Measurements from ENCODE around the gene PELI1. TPM values are rescaled to one million over a fixed set of nuclear protein-coding genes. Genes with fewer than 3 reads are reported as not detected.
A peak's percentile ranks its signal among the peaks of the same experiment; 100 is the strongest.

Gene PELI1
- total RNA-seq, 1 experiment from 2014 or later, result 2.6 TPM

DNA sequence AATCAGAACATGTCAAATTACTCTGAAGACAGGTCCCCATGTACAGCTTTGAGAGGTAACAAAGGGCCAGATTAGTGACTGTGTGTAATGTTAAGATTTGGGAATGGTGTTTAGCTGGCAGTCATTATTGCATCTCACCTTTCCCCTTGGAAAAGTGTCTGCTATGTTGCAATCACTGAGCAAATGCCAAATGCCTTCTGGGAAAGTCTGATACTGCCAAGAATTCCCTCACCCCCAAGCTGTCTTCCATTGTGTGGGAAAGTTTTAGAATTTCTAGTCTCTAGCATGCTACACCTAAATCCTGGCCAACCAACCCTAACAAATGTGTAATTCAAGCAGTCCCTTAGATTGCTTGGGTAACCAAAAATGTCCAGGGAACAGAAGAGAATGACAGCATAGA lies 13.6 kb upstream of the PELI1 start:
- peak; percentile 6 for DNase-seq (ENCODE audit: low read depth)

DNA sequence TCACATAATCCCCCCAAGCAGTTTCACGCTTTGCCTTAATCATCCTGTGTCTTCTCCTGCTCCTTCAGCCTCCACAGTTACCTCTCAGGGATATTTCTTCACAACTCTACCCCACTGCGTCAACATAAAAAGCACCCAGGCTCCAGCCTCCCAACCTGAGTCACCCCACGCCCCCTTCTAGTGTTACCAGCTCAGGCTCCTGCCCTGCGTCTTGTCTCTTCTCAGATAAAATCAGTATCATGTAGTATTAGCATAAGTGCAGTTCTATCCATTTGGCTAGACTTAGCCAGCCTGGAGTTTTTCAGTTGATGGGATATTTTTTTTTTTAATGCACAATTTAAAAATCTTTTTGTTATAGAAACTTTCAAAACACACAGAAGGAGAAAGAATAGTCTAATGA lies 9.6 kb upstream of the PELI1 start:
- no peak for DNase-seq (ENCODE audit: low read depth)

DNA sequence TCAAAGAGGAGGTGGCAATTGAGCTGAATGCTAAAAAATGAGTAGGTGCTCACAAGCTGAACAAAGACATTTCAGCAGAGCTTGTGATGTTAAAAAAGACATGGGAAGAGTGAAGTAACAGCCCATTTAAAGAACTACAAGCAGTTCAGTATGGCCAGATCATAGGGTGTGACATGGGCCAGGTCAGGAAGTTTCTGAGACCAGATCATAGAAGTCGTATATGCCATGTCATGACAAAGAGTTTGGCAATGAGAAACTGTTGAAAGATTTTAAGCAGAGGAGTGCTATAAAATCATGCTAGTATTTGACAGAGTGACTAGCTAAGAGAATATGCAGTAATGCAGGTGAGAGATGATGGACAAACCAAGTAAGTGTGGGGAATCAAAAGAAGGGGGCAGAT lies 7.3 kb upstream of the PELI1 start:
- no peak for DNase-seq (ENCODE audit: low read depth)

DNA sequence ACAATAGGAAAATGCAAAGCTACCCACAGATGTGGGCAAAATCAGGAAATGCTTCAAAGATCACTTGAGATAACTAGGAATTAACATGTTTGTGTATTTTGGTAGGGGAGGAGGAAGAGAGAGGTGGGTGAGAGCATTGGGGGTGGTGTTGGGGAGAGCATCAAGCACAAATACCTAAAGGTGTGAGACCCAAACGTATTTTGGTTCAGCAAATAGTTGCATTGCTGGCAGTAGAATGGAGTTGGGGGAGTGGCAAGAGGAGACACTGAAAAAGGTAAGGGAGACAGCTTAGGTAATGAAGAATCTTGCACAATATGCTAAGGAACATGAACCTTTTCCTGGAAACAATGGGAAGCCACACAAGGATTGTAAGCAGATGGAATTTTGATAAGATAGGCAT lies 1.5 kb upstream of the PELI1 start:
- no peak for DNase-seq (ENCODE audit: low read depth)

DNA sequence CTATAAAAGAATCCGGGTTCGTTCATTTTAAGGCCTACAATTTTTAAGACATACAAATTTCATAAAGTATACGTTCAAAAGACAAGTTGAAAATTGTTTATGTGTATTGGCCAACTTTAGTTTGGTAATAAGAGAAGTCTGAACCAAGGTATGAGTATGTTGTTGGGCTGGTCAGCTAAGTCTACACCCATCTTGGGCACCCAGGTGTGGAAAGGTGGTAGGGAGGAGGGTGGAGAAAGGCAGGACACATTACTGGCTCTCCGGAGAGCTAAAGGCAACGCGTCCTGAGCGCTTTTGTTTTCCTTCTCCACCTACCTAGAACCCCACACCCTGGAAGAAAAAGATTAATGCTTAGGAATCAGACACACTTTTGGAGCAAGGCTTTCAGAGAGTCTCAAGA lies 899 bp upstream of the PELI1 start:
- DNase-seq (ENCODE audit: low read depth), result no peak

DNA sequence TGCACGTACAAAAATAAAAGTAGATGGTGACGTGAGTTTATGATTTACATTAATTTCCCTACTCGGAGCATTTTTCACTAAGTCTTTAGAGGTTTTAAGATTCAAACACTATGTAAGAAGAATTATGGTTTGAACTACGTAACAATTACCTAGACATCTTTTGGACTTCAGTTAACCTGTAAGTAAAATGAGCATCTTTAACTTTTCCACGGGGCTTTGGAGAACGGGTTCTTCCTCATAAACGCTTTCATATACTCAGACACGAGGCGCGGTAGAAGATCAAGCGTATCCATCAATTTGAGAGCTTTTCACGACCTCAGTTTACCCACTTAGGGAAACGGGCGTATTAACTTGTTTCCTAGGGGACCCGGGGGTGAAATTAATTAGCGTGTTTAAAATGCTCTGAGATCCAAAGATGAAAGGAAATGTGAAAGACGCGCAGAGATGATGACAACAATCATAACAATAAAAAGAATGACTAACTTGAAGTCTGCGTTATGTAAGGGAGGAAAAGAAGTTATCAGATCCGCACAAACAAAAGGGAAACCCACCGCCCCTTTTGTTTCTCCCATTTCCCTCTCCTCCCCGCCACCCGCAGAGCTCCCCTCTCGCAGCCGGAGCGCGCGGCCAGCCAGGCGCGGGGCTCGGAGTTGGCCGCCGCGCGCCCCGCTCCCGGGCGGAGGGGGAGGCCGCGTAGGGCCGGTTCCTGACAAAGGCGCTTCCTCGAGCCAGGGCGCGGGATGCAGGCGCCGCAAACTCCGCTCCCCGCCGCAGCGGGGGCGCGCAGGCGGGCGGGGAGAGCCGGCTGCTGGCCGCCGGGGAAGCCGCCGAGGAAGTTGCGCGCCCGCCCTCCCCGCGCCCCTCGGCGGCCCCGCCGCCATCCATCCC lies 807 bp downstream of the PELI1 start:
- peak; percentile 34 for DNase-seq (ENCODE audit: low read depth)

DNA sequence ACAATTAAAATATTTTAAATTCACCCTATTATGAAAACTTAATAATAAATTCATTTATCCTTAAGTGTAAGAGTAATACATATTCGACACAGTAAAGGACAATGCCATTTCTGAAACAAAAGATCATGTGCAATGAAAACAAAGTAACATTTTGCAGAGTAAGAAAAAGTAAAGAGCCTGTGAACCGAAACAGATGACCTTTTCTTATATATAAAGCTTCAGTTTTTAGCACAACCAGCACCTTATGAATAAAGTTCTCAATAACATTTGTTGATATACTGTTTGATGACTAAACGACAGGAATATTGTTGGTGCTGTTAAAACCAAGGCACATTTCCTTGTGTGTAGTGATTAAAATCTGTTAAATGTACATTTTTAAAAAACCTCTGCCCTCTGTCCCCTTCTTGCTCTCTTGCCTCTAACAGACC lies 1.5 kb downstream of the PELI1 start:
- no peak for DNase-seq (ENCODE audit: low read depth)

DNA sequence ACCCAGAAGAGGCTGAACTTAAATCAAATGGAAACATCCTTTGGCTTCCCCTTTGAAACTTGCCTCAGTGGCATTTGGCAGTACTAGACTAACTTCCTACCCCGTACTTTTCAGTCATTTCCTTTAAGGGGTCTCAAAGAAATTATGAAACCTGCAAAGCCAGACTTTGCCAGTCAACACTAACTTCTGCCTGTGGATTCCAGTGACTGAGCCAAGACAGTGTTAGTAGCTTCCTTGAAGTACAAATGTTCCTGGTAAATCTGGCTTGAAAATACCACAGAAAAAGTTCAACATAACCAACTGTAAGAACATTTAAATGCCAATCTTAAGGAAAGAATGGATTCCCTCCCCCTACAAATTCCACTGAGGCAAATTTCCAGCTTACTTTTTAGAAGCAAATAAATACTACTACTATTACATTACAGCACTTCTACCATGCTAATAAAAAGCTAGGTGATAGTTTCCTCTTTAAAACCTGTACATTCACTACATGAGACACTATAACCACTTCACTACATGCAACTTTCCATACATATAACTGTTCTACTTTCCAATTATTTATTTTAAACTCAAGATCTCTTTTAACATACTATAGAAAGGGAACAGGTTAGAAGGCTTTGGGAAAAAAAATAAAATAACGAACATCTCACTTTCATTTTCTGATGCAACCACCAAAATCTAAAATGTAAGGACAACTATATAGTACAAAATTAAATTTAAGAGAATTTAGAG lies 2.4 kb downstream of the PELI1 start:
- no peak for DNase-seq (ENCODE audit: low read depth)

DNA sequence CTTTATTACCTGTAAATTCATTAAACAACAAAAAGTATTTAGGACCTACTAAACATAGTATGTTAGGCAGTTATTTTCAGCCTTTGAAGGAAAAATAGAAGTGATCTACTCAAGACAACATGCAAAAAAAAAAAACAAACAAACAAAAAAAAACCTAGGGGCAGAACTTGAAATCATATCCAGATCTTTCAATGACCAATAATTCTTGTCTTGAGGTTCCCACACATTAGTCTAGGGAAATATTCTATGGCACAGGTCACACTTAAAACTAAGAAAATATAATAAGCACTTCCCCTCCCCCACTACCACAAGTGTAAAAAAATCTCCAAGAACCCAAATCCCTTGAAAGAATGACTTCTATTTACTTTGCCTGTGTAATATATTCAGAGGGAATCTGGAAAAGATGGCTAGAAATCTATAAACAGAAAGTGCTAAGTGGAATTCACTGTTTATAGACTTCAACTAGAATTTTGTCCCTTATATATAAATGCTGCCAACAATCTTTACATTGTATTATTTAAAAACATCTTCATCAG lies 3.5 kb downstream of the PELI1 start:
- no peak for DNase-seq (ENCODE audit: low read depth)

DNA sequence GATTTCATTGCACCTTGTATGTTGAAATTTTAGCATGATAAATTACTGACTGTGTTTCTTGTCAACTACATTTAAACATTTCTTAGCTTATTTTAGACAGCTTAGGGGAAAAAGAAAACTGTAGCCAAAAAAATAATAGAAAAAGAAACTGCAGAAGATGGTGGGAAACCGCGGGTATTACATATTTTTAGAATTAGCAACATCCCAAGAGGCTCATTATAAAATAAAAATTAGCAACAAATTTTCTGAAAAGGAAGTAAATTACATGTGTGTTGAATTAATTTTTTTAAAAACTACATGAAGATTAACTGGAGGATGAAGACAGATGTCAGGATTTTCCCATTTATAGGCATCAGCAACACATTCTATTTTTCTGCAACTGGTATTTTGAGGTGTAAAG lies 4.3 kb downstream of the PELI1 start:
- DNase-seq (ENCODE audit: low read depth), result no peak

DNA sequence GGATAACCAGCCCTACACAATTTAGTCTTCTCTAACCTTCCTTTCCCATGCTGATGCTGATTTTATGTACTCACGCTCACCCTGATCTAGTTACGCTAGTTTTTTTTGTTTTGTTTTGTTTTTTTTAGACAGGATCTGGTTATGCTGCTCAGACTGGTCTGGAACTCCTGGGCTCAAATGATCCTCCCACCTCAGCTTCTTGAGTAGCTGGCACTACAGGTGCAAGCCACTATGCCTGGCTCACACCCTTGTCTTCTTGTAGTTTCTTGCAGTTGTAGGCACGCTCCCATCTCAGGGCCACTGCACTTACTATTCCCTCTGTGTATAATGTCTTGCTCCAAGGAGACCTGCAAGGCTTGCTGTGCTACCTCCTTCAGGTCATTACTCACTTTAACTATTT lies 6.2 kb downstream of the PELI1 start:
- no peak for DNase-seq (ENCODE audit: low read depth)

DNA sequence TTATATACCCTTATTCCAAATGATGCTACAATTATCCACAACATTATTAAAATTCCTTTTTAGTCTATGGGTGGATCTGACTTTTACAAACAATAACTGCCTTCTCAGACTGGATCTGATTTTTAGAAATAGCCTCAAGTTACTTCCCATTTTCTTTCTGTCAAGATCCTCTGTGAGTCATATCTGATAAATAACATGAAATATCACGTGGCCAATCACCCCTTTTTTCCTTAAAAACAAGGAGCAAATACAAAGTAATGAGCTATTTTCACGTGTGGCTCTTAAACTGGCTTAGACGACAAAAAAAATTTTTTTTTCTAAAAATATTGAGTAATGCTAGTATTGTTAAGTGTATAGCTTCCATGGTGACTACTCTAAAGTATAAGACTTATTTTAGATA lies 6.7 kb downstream of the PELI1 start:
- DNase-seq (ENCODE audit: low read depth), result peak; percentile 14

DNA sequence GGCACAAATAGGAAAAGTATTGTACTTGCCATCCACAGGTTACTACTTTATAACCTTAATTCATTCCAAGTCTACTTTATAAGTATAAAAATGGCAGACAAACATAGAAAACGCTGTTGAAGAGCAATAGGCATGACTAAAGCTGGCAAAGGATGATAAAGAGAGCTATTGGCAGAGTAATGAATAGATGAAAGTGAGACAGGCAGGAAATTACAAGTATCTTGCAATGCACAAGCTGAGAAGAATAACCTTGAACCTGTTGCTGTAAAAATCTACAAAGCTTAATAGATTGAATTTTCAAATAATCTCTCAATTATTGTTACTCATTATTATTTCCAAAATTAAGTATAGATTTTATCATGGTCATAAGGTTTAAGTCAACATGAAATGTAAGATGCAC lies 8.8 kb downstream of the PELI1 start:
- no peak for DNase-seq (ENCODE audit: low read depth)

DNA sequence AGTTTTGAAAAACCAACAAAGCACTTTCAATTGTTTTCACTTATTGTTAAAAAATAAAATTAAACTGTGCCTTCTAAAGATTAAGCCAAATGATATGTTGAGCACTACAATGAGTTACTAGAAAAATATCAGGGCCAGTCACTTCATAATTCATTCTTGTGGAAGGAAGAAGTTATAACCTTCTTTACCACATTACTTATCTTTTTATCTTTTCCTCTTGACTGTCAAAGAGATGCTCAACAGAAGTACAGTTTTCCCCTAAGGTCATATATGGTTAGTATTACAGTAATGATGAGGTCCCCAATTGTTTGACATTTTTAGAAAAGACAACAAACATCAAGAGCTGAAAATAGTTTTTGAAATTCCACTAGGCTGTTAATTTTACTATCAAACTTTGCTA lies 9.4 kb downstream of the PELI1 start:
- peak; percentile 21 for DNase-seq (ENCODE audit: low read depth)

DNA sequence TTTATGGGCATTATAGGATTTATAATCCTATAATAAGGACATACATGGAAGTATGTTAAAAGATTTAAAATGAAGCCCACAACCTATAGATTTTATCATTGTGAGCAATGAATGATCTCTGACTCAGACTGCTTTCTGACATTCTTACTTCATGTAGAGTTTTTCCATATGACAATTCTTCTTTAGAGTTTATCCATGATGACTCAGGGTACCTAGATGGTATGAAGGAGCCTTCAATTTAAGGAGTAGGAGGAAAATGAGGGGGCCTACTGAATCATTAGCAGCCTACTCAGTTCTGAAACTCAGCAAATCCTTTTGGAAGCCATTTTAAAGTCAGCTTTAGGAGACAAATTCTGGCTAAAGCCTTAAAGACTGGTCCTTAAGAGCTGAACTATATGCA lies 10.4 kb downstream of the PELI1 start:
- DNase-seq (ENCODE audit: low read depth), result peak; percentile 17

DNA sequence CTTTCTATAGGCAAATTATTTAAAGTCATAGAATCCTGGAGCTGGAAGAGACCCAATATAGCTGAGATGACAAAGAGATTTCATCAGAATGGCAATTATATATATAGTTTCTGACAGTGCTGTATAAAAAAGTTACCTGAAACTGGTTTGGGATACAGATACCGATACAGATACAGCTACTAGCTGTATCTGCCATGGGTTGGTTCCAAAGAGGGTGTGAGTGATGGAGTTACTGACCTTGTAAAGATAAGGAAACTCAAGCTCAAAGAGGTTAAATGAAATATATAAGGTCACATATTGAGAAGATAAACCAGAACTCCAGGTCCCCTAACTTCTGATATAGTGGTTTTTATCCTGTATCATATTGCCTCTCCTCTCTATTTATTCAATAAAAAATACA lies 10.9 kb downstream of the PELI1 start:
- no peak for DNase-seq (ENCODE audit: low read depth)

DNA sequence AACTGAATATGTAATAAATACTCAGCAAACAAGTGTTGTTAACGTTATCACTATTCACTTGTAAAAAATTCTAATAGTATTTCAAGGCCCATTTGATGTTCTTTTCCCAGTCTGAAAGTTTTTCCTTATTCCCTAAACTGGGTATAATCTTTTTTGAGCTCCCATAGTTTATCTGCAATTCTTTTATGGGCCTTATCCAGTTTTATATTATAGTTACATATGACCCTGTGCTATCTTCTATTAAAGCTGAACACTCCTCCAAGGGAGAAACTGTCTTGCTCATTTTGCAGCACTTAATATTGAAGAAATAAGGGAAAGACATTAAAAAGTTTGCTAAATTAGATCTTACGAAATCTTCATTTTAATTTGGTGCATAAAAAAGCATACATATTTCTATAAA lies 13.9 kb downstream of the PELI1 start:
- DNase-seq (ENCODE audit: low read depth), result no peak

DNA sequence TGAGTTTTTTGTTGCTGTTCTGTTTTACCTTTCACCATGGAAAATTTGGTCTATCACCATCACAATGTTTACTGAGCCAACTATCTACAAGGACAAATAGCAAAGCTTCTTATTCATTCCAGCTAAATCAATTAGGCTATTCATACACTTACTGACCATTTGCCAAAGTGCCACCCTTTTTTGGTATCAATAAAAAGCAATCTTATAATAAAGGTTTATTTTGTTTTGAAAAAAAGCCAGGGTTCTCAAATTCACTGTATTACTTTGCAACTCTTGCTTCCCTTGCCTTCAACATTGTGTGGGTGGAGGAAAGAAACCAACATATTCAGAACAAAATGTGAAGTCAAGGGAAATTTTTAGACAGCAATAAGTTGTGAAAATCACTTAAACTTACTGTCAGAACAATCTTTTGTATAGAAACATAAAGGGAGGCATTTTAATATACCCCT lies 15.3 kb downstream of the PELI1 start:
- no peak for DNase-seq (ENCODE audit: low read depth)

DNA sequence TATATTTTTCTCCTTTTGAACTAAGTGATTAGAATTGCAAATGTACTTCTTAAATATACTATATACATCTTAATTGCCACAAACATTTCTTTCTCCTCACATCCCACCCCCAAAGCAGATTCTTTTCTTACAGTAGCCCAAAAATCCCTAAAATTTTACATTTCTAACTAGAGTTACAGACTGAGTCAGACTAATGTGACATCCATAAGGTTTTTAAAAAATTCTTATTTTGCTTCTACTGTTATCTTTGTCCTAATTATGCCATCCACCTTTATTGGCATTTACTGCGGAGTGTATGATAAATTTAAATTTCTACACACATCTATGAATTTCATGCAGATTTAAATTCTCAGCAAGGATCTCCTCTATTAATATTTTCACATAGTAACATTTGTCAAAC lies 15.8 kb downstream of the PELI1 start:
- DNase-seq (ENCODE audit: low read depth), result no peak

DNA sequence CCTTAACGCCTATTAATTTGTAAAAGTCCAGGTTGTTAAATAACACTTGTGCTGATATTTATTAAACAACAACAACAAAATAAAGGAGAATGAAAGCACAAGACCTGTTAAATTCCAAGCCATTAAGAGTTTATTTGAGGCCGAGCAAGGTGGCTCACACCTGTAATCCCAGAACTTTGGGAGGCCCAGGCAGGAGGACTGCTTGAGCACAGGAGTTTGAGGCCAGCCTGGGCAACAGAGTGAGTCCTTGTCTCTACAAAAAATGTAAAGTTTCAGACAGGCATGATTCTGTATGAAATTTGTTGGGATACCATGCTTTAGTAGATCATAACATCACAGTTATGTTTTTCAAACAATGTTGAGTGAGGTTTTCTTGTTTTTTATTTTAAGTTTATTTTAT lies 17.1 kb downstream of the PELI1 start:
- DNase-seq (ENCODE audit: low read depth), result no peak

DNA sequence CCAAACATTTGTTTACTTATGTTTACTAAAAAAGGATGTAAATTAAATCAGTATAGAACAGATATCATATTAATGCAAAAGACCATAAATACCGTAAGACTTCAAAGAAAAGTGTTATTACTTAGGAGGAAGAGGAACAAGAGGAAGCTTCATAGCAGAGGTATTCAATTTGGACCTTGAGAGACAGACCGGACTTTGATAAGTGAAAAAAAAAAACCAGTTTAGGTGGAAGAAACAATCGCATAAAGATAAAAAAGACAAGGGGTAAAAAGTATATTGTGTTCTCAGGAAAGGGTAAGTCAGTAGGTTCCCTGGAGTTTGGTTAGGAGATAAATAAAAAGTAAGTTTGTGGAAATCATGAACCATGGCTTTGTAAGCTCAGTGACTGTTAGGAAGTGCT lies 17.6 kb downstream of the PELI1 start:
- DNase-seq (ENCODE audit: low read depth), result no peak

DNA sequence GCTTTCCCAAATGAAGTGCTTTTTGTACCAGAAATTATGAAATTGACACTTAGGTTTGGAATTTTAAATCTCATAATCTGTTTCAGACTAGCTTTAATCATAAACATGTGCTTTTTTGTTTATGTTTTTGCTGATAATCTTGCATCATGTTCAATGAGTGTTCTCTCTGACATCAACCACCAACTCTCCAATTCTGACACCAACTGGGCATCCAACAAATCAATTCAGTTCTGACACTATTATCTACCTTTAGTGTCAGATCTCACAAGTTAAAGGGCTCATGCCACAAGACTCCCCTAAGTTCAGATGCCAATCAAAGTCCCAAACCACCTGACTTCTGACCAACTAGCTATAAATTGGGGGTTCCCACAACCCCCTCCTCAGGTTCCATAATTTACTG lies 19.6 kb downstream of the PELI1 start:
- DNase-seq (ENCODE audit: low read depth), result no peak

DNA sequence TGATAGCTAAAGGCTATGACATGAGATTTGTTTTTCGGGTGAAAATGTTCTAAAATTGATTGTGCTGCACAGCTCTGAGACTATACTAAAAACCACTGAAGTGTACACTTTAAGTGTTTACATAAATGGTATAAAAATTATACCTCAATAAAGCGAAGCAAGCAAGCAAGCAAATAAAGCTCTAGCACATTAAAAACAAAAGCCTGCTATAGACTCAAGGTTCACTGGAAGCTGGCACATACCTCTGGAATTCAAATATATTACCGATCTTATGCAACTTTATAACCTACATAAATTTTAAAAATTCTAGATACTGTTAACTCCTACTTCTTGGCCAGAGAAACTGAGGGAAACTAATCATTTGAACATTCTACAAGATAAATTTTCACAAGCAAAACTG lies 20.1 kb downstream of the PELI1 start:
- no peak for DNase-seq (ENCODE audit: low read depth)
